ENCODE measurements around the gene TRIP10. TPM values are rescaled to one million over a fixed set of nuclear protein-coding genes. Genes with fewer than 3 reads are reported as not detected.
"Not testable (repeated sequence)": the region's sequence is repeated elsewhere in the genome, so short reads cannot be mapped to it uniquely, and the experiment has no call there.

TRIP10 gene
- total RNA-seq, 2 experiments from 2014 or later, result 10.1 to 10.7 TPM

- POLR2A ChIA-PET, result no interaction called here
- no peak overlapping the region for H3K27ac Mint-ChIP-seq
- H3K27me3 Mint-ChIP-seq, result no peaks in the 10 kb centered on the region
- DNase-seq (no peak), ATAC-seq (ENCODE audit: low read depth) (no peak)
- no peak overlapping the region for H3K4me3 Mint-ChIP-seq
- peaks cover 19% of the 10 kb centered on the region for H3K36me3 Mint-ChIP-seq
- H3K4me1 Mint-ChIP-seq, result peaks cover 2% of the 10 kb centered on the region
- H3K9me3 Mint-ChIP-seq, result no peaks in the 10 kb centered on the region
Observed at GRCh38 chr19:6745965-6746364, 6.5 kb downstream of the TRIP10 start.

DNA sequence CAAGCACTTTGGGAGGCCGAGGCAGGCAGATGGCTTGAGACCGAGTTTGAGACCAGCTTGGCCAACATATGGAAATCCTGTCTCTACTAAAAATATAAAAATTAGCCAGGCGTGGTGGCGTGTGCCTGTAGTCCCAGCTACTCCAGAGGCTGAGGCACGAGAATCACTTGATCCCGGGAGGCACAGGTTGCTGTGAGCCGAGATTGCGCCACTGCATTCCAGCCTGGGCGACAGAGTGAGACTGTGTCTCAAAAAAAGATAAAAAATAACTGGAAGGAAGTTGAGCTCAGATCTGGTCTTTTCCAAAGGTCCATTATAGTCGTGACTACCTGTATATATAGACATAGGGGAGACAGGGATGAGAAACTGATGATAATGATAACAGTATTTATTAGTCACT, 9.1 kb downstream of the TRIP10 start:
- H3K9me3 Mint-ChIP-seq; H3K4me1 Mint-ChIP-seq; H3K27ac Mint-ChIP-seq; ATAC-seq (ENCODE audit: low read depth); H3K27me3 Mint-ChIP-seq; POLR2A ChIA-PET; DNase-seq; H3K4me3 Mint-ChIP-seq: not testable (repeated sequence)
- H3K36me3 Mint-ChIP-seq, result peaks cover 24% of the 10 kb centered on the region

GRCh38 chr19:6750062-6750461, 10.6 kb downstream of the TRIP10 start:
- Mint-ChIP-seq H3K4me3 (no peak overlapping the region), H3K27ac (no peak overlapping the region), H3K4me1 (peaks cover 10% of the 10 kb centered on the region), H3K9me3 (no peaks in the 10 kb centered on the region), H3K36me3 (peaks cover 34% of the 10 kb centered on the region), H3K27me3 (no peaks in the 10 kb centered on the region)
- no peak for DNase-seq
- ATAC-seq (ENCODE audit: low read depth), result no peak
- POLR2A ChIA-PET, result interaction anchor here (0.6 kb wide), 1 partner anchor 345 kb away, joined by 4 read pairs; no protein-coding TSS in a partner anchor

DNA sequence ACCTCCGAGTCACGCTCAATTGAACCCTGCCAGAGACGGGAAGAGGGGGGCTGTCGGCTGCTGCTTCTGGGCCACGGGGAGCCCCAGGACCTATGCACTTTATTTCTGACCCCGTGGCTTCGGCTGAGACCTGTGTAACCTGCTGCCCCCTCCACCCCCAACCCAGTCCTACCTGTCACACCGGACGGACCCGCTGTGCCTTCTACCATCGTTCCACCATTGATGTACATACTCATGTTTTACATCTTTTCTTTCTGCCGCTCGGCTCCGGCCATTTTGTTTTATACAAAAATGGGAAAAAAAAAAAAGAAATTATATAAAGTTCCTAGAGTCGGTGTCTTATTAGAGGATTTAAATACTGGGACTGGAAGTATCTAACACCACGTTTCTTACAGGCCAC, 11.7 kb downstream of the TRIP10 start:
- POLR2A ChIA-PET, result no interaction called here
- ATAC-seq (ENCODE audit: low read depth) (no peak), DNase-seq (no peak)
- Mint-ChIP-seq H3K4me3 (no peak overlapping the region), H3K4me1 (peaks cover 10% of the 10 kb centered on the region), H3K9me3 (no peaks in the 10 kb centered on the region), H3K27ac (no peak overlapping the region), H3K36me3 (peaks cover 29% of the 10 kb centered on the region), H3K27me3 (no peaks in the 10 kb centered on the region)

GRCh38 chr19:6752256-6753177, 13.0 kb downstream of the TRIP10 start:
- H3K36me3 Mint-ChIP-seq, result peaks cover 24% of the 10 kb centered on the region
- no peak for DNase-seq
- POLR2A ChIA-PET, result interaction anchor here (0.7 kb wide), 1 partner anchor 811 kb away, joined by 4 read pairs; no protein-coding TSS in a partner anchor
- peaks cover 14% of the 10 kb centered on the region for H3K4me1 Mint-ChIP-seq
- no peaks in the 10 kb centered on the region for H3K27me3 Mint-ChIP-seq
- H3K9me3 Mint-ChIP-seq, result no peaks in the 10 kb centered on the region
- peak overlapping the region; percentile 82 for H3K27ac Mint-ChIP-seq
- ATAC-seq (ENCODE audit: low read depth), result no peak
- peak overlapping the region; percentile 79 for H3K4me3 Mint-ChIP-seq

GRCh38 chr19:6753178-6754031, 13.9 kb downstream of the TRIP10 start:
- Mint-ChIP-seq H3K4me3 (peak overlapping the region; percentile 79), H3K36me3 (peaks cover 21% of the 10 kb centered on the region), H3K27ac (peak overlapping the region; percentile 82), H3K27me3 (no peaks in the 10 kb centered on the region), H3K9me3 (no peaks in the 10 kb centered on the region), H3K4me1 (peaks cover 15% of the 10 kb centered on the region)
- ATAC-seq (ENCODE audit: low read depth) (peak; percentile 89), DNase-seq (peak; percentile 81)
- POLR2A ChIA-PET, result interaction anchor here (1.2 kb wide), 1 partner anchor 9 kb away, joined by 3 read pairs; no protein-coding TSS in a partner anchor

GRCh38 chr19:6754136-6754535, 14.7 kb downstream of the TRIP10 start:
- DNase-seq, result no peak
- Mint-ChIP-seq H3K36me3 (peaks cover 25% of the 10 kb centered on the region), H3K27me3 (no peaks in the 10 kb centered on the region), H3K4me3 (no peak overlapping the region), H3K4me1 (peaks cover 16% of the 10 kb centered on the region), H3K27ac (no peak overlapping the region), H3K9me3 (no peaks in the 10 kb centered on the region)
- no peak for ATAC-seq (ENCODE audit: low read depth)
- POLR2A ChIA-PET, result interaction anchor here (1.2 kb wide), 1 partner anchor 10 kb away, joined by 3 read pairs; no protein-coding TSS in a partner anchor

GRCh38 chr19:6754653-6755463, 15.4 kb downstream of the TRIP10 start:
- no peak overlapping the region for H3K4me3 Mint-ChIP-seq
- ATAC-seq (ENCODE audit: low read depth) (no peak), DNase-seq (no peak)
- H3K36me3 Mint-ChIP-seq, result peaks cover 26% of the 10 kb centered on the region
- H3K9me3 Mint-ChIP-seq, result no peaks in the 10 kb centered on the region
- H3K27me3 Mint-ChIP-seq, result no peaks in the 10 kb centered on the region
- H3K27ac Mint-ChIP-seq, result peak overlapping the region; percentile 30
- peaks cover 16% of the 10 kb centered on the region for H3K4me1 Mint-ChIP-seq
- POLR2A ChIA-PET, result interaction anchor here (1.2 kb wide), 1 partner anchor 11 kb away, joined by 3 read pairs; no protein-coding TSS in a partner anchor

GRCh38 chr19:6760606-6761005, 21.1 kb downstream of the TRIP10 start:
- peaks cover 23% of the 10 kb centered on the region for H3K36me3 Mint-ChIP-seq
- POLR2A ChIA-PET, result interaction anchor here (0.7 to 1.8 kb wide), 3 partner anchors 12 to 23 kb away, joined by 3 to 8 read pairs (median 4); partner anchors contain the start of genes GPR108 and VAV1
- DNase-seq (no peak), ATAC-seq (ENCODE audit: low read depth) (no peak)
- no peak overlapping the region for H3K4me3 Mint-ChIP-seq
- no peaks in the 10 kb centered on the region for H3K9me3 Mint-ChIP-seq
- no peaks in the 10 kb centered on the region for H3K27me3 Mint-ChIP-seq
- no peak overlapping the region for H3K27ac Mint-ChIP-seq
- peaks cover 11% of the 10 kb centered on the region for H3K4me1 Mint-ChIP-seq

- DNase-seq, result no peak
- POLR2A ChIA-PET, result interaction anchor here (0.7 to 1.8 kb wide), 3 partner anchors 12 to 23 kb away, joined by 3 to 8 read pairs (median 4); partner anchors contain the start of genes GPR108 and VAV1
- peaks cover 23% of the 10 kb centered on the region for H3K36me3 Mint-ChIP-seq
Observed at GRCh38 chr19:6761053-6761676, 21.7 kb downstream of the TRIP10 start.

DNA sequence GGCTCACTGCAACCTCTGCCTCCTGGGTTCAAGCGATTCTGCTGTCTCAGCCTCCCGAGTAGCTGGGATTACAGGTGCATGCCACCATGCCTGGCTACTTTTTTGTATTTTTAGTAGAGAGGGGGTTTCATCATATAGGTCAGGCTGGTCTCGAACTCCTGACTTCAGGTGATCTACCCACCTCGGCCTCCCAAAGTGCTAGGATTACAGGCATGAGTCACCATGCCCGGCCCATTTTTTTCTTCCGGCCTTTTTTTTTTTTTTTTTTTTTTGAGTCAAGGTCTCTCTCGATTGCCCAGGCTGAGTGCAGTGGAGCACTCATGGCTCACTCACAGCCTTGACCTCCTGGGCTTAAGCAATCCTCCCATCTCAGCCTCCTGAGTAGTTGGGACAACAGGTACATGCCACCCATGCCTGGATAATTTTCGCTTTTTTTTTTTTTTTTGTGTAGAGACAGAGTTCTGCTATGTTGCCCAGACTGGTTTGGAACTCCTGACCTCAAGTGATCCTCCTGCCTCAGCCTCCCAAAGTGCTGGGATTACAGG, 22.8 kb downstream of the TRIP10 start:
- peaks cover 23% of the 10 kb centered on the region for H3K36me3 Mint-ChIP-seq

More at GRCh38 chr19:6761053-6761676, 21.7 kb downstream of the TRIP10 start:
- Mint-ChIP-seq H3K9me3 (no peaks in the 10 kb centered on the region), H3K4me1 (peaks cover 16% of the 10 kb centered on the region), H3K4me3 (no peak overlapping the region), H3K27ac (no peak overlapping the region), H3K27me3 (no peaks in the 10 kb centered on the region)
- no peak for ATAC-seq (ENCODE audit: low read depth)

More for the DNA sequence above, 22.8 kb downstream of the TRIP10 start:
- not testable (repeated sequence) for H3K27ac Mint-ChIP-seq; H3K9me3 Mint-ChIP-seq; H3K27me3 Mint-ChIP-seq; DNase-seq; H3K4me3 Mint-ChIP-seq; ATAC-seq (ENCODE audit: low read depth)
- peaks cover 21% of the 10 kb centered on the region for H3K4me1 Mint-ChIP-seq
- POLR2A ChIA-PET, result interaction anchor here (1.8 kb wide), 1 partner anchor 10 kb away, joined by 8 read pairs; the partner anchor contains the start of gene VAV1

All from activated naive CD8-positive, alpha-beta T cell treated with anti-CD3 and anti-CD28 coated beads, Interleukin-2, amount 10 ng/mL, durations not matched to agents 7 days and 5 days (primary cell).